ENCODE results near the gene NEIL3.

- TF ChIP-seq CTCF (conservative IDR thresholded peaks at IDR 0.05) (no peak), ZFX (IDR thresholded peaks at IDR 0.05) (no peak)
Measured at GRCh38 chr4:177369372-177369771, 59.7 kb downstream of the NEIL3 start.
